ENCODE measurements around the gene PCBP4. TPM values are rescaled to one million over a fixed set of nuclear protein-coding genes. Genes with fewer than 3 reads are reported as not detected.

Gene PCBP4
- total and polyA plus RNA-seq, 2 experiments from 2014 or later: 40.4 to 71.2 TPM

DNA sequence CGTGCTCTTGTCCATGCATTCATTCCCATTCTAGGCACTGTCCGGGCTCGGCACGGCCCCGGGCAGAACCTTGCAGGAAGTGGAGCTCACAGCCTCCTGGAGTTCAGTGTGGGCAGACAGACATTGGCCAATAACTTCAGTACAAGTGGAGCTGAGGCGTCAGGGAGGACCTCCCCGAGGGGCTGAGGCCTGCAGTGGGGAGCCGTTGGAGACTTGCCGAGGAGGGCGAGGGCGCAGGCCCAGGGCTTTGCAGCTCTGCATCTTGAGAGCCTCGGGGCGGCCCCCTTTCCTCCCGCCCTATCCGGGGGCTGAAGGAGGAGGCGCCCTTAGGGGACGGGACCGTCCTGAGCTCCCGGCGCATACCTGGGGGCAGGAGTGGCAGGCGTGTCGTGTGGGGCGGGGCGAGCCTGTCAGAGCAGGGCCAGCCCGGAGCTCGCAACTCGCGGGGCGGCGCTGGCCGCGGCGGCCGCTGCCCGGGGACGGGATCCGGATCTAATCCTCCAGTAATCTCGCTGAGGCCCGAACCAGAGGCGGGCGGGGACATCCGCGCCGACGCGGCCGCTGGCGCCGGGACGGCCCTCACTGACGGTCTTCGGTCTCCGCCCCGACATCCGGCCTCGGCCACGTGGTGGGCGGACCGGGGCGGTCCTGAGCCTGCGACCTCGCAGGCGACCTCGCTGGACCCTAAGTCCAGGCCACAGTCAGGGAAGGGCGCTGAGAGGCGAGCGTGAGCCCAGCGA lies 15.8 kb upstream of the PCBP4 start, which contains the start of gene ACY1:
Gene ACY1, plus strand, starts transcription at position 698 of the 740 bp plus-strand sequence. CDS start 530 bp downstream, outside the sequence.
- H3K36me3 ChIP-seq (ENCODE audit: low read depth): no peaks in the 10 kb centered on the region
- H3K4me2 ChIP-seq (ENCODE audit: unreplicated experiment): peak within 1 kb of the TSS; percentile 96
- no peaks in the 10 kb centered on the region for H4K20me1 ChIP-seq (ENCODE audit: insufficient read depth)
- H2AFZ ChIP-seq: peak within 1 kb of the TSS; percentile 83
- H3K4me1 ChIP-seq (ENCODE audit: insufficient read depth): peaks cover 18% of the 10 kb centered on the region
- peaks cover 13% of the 10 kb centered on the region for H3F3A ChIP-seq (ENCODE audit: insufficient read depth)
- WGBS, 2 experiments (ENCODE audit: low coverage in 1 of 2, low lambda C conversion rate in 2 of 2, missing lambda C conversion rate in 2 of 2): 0 to 2% methylated on average over 52 to 53 of the region's 68 CpGs
- no peaks in the 10 kb centered on the region for H3K9me2 ChIP-seq (ENCODE audit: insufficient read depth)
- peaks cover 45% of the 10 kb centered on the region for H3K79me2 ChIP-seq (ENCODE audit: insufficient read depth)
- peak within 1 kb of the TSS; percentile 93 for H3K27ac ChIP-seq
- peak within 1 kb of the TSS; percentile 88 for H3K9ac ChIP-seq
- H3K27me3 ChIP-seq (replicated peaks; ENCODE audit: insufficient read depth): no peaks in the 10 kb centered on the region
- peak; percentile 93 for DNase-seq
- in situ Hi-C loops (cut with MboI): no loop called here
- peak within 1 kb of the TSS; percentile 79 for H3K4me3 ChIP-seq
- no peaks in the 10 kb centered on the region for H3K9me3 ChIP-seq (ENCODE audit: low read depth)
- TF ChIP-seq EZH2 (IDR thresholded peaks at IDR 0.05; ENCODE audit: insufficient read depth, poor library complexity, severe bottlenecking): no peak
- no peak for TF ChIP-seq EZH2phosphoT487 (IDR thresholded peaks at IDR 0.05; ENCODE audit: insufficient read depth, low read depth)

DNA sequence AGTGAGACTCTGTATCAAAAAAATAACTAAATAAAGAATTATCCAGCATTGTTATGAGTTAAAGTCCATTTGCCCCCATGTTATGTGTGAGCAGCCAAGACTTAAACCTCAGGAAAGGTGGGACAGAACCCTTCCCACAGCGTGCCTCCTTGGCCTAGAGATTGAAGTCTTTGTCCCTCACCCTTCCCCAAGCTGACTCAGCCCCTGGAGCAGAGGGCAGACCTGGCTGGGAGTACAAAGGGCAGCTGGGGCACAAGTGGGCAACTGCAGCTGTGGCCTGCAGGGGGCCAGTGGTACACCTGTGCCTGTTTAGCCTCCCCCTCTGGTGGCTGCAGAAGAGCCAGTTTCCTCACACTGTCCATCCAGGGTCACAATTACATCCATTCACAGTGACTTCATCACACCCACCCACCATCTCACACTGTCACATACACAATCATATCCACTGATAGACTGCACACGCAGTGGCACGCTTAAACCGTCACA lies 15.1 kb upstream of the PCBP4 start:
- peaks cover 18% of the 10 kb centered on the region for H3K4me1 ChIP-seq (ENCODE audit: insufficient read depth)
- WGBS, 2 experiments (ENCODE audit: low coverage in 1 of 2, low lambda C conversion rate in 2 of 2, missing lambda C conversion rate in 2 of 2): 3% methylated on average over 4 of the region's 4 CpGs
- in situ Hi-C loops (cut with MboI): no loop called here

DNA sequence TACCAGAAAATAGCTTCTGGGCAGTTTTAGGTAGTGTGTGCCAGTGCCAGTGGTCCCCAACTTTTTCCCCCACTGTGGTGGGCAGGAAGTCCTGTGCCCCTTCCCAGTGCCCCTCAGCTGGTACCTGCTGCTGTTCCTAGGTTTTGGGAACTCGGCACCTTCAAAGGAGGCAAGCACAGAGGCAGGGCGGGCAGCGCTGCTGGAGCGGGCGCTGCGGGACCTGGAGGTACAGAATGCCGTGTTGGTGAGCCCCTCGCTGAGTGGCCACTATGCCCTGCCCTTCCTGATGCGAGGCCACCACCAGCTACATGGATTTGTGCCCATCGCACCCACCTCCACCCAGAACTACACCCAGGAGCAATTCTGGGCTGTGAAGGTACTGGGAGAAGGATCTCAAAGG lies 13.0 kb upstream of the PCBP4 start:
- no peak overlapping the region for H3K4me3 ChIP-seq
- no peaks in the 10 kb centered on the region for H3K9me3 ChIP-seq (ENCODE audit: low read depth)
- no peak overlapping the region for H3K27ac ChIP-seq
- TF ChIP-seq EZH2 (IDR thresholded peaks at IDR 0.05; ENCODE audit: insufficient read depth, poor library complexity, severe bottlenecking) (no peak), EZH2phosphoT487 (IDR thresholded peaks at IDR 0.05; ENCODE audit: insufficient read depth, low read depth) (no peak)
- no peak overlapping the region for H3K4me2 ChIP-seq (ENCODE audit: unreplicated experiment)
- H3K9me2 ChIP-seq (ENCODE audit: insufficient read depth): no peaks in the 10 kb centered on the region
- peaks cover 27% of the 10 kb centered on the region for H3F3A ChIP-seq (ENCODE audit: insufficient read depth)
- DNase-seq: no peak
- no peaks in the 10 kb centered on the region for H4K20me1 ChIP-seq (ENCODE audit: insufficient read depth)
- WGBS, 2 experiments (ENCODE audit: low coverage in 1 of 2, low lambda C conversion rate in 2 of 2, missing lambda C conversion rate in 2 of 2): 92 to 94% methylated on average over 10 of the region's 10 CpGs
- H3K9ac ChIP-seq: no peak overlapping the region
- in situ Hi-C loops (cut with MboI): no loop called here
- no peak overlapping the region for H2AFZ ChIP-seq
- H3K27me3 ChIP-seq (replicated peaks; ENCODE audit: insufficient read depth): no peaks in the 10 kb centered on the region
- H3K4me1 ChIP-seq (ENCODE audit: insufficient read depth): peaks cover 22% of the 10 kb centered on the region
- H3K36me3 ChIP-seq (ENCODE audit: low read depth): no peaks in the 10 kb centered on the region
- H3K79me2 ChIP-seq (ENCODE audit: insufficient read depth): peaks cover 45% of the 10 kb centered on the region

More for the DNA sequence above, 15.1 kb upstream of the PCBP4 start:
- H3F3A ChIP-seq (ENCODE audit: insufficient read depth): peaks cover 13% of the 10 kb centered on the region
- DNase-seq: peak; percentile 59
- H3K27me3 ChIP-seq (replicated peaks; ENCODE audit: insufficient read depth): no peaks in the 10 kb centered on the region
- H3K79me2 ChIP-seq (ENCODE audit: insufficient read depth): peaks cover 45% of the 10 kb centered on the region
- H3K9ac ChIP-seq: peak overlapping the region; percentile 88
- H3K9me3 ChIP-seq (ENCODE audit: low read depth): no peaks in the 10 kb centered on the region
- TF ChIP-seq EZH2phosphoT487 (IDR thresholded peaks at IDR 0.05; ENCODE audit: insufficient read depth, low read depth) (no peak), EZH2 (IDR thresholded peaks at IDR 0.05; ENCODE audit: insufficient read depth, poor library complexity, severe bottlenecking) (no peak)
- peak overlapping the region; percentile 96 for H3K4me2 ChIP-seq (ENCODE audit: unreplicated experiment)
- H3K4me3 ChIP-seq: peak overlapping the region; percentile 79
- H2AFZ ChIP-seq: peak overlapping the region; percentile 83
- H4K20me1 ChIP-seq (ENCODE audit: insufficient read depth): no peaks in the 10 kb centered on the region
- no peaks in the 10 kb centered on the region for H3K36me3 ChIP-seq (ENCODE audit: low read depth)
- H3K27ac ChIP-seq: peak overlapping the region; percentile 93
- H3K9me2 ChIP-seq (ENCODE audit: insufficient read depth): no peaks in the 10 kb centered on the region

DNA sequence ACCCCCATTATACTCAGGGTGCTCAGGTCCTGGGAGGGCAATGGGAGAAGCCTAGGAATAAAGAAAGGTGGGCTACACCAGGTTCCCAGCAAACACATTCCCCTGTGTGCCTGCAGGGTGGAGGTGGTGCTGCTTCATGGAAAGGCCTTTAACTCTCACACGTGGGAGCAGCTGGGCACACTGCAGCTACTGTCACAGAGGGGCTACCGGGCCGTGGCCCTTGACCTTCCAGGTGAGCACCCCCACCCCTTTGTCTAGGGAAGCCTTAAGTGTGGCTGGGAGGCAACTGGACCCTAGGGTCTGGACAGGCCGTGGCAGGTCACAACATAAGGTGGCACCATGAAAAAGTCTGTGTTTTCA lies 10.9 kb upstream of the PCBP4 start:
- Histone ChIP-seq H3K79me2 (ENCODE audit: insufficient read depth) (peaks cover 34% of the 10 kb centered on the region), H2AFZ (no peak overlapping the region), H4K20me1 (ENCODE audit: insufficient read depth) (no peaks in the 10 kb centered on the region), H3K4me3 (no peak overlapping the region), H3K4me2 (ENCODE audit: unreplicated experiment) (no peak overlapping the region), H3K36me3 (ENCODE audit: low read depth) (no peaks in the 10 kb centered on the region), H3K9ac (no peak overlapping the region), H3K9me2 (ENCODE audit: insufficient read depth) (no peaks in the 10 kb centered on the region), H3K4me1 (ENCODE audit: insufficient read depth) (peaks cover 20% of the 10 kb centered on the region), H3K27me3 (replicated peaks; ENCODE audit: insufficient read depth) (no peaks in the 10 kb centered on the region), H3K27ac (no peak overlapping the region), H3F3A (ENCODE audit: insufficient read depth) (peaks cover 24% of the 10 kb centered on the region), H3K9me3 (ENCODE audit: low read depth) (no peaks in the 10 kb centered on the region)
- 54 to 66% methylated on average over 4 of the region's 4 CpGs for WGBS, 2 experiments (ENCODE audit: low coverage in 1 of 2, low lambda C conversion rate in 2 of 2, missing lambda C conversion rate in 2 of 2)
- no peak for DNase-seq
- no peak for TF ChIP-seq EZH2phosphoT487 (IDR thresholded peaks at IDR 0.05; ENCODE audit: insufficient read depth, low read depth)
- no peak for TF ChIP-seq EZH2 (IDR thresholded peaks at IDR 0.05; ENCODE audit: insufficient read depth, poor library complexity, severe bottlenecking)
- in situ Hi-C loops (cut with MboI): no loop called here

Data from GM23248 (cell line).